Fibroblast of lung (primary cell): ENCODE data around the gene WWC1.

Experiments
- CTCF ChIP-seq, 2 donors: IDR thresholded peaks in 1 of 2; conservative IDR thresholded peaks in 1 of 2; 1 replicate in 1 of 2; 2 replicates in 1 of 2; pipeline ENCODE4 v1.5.1; 2011 to 2012; ENCODE audit warnings: low read length in 2 of 2, control low read depth in 1 of 2, inconsistent platforms in 1 of 2, low read depth in 1 of 2, mild to moderate bottlenecking in 1 of 2
- EZH2 ChIP-seq: IDR thresholded peaks from 2 replicates; pipeline ENCODE4 v1.5.1; 2012; ENCODE audit warnings: low read length, control low read depth, mild to moderate bottlenecking; ENCODE audit errors: missing control alignments

GRCh38 chr5:168347368-168348083 is 56.1 kb downstream of the WWC1 start:
- TF ChIP-seq CTCF (conservative IDR thresholded peaks at IDR 0.05 in 1 of 2, IDR thresholded peaks at IDR 0.05 in 1 of 2; ENCODE audit: low read depth in 1 of 2, low read length in 2 of 2) (no peak), EZH2 (no peak)
